Measurements from ENCODE around the gene LPAR1. TPM values are rescaled to one million over a fixed set of nuclear protein-coding genes. Genes with fewer than 3 reads are reported as not detected.

LPAR1 gene
- total and polyA plus RNA-seq, 10 of the 15 experiments (the other 5 are each of a cell fraction or from before 2014, with no cell fraction given): 3.3 to 12.9 (median 8.4) TPM

GRCh38 chr9:111078391-111079038, 40.2 kb upstream of the LPAR1 start (continued):
- TF ChIP-seq ZBED1 (IDR thresholded peaks at IDR 0.05; ENCODE audit: borderline replicate concordance): peak; percentile 64; the same call in 1 of the 2 replicates
- TF ChIP-seq, protein P1, sequence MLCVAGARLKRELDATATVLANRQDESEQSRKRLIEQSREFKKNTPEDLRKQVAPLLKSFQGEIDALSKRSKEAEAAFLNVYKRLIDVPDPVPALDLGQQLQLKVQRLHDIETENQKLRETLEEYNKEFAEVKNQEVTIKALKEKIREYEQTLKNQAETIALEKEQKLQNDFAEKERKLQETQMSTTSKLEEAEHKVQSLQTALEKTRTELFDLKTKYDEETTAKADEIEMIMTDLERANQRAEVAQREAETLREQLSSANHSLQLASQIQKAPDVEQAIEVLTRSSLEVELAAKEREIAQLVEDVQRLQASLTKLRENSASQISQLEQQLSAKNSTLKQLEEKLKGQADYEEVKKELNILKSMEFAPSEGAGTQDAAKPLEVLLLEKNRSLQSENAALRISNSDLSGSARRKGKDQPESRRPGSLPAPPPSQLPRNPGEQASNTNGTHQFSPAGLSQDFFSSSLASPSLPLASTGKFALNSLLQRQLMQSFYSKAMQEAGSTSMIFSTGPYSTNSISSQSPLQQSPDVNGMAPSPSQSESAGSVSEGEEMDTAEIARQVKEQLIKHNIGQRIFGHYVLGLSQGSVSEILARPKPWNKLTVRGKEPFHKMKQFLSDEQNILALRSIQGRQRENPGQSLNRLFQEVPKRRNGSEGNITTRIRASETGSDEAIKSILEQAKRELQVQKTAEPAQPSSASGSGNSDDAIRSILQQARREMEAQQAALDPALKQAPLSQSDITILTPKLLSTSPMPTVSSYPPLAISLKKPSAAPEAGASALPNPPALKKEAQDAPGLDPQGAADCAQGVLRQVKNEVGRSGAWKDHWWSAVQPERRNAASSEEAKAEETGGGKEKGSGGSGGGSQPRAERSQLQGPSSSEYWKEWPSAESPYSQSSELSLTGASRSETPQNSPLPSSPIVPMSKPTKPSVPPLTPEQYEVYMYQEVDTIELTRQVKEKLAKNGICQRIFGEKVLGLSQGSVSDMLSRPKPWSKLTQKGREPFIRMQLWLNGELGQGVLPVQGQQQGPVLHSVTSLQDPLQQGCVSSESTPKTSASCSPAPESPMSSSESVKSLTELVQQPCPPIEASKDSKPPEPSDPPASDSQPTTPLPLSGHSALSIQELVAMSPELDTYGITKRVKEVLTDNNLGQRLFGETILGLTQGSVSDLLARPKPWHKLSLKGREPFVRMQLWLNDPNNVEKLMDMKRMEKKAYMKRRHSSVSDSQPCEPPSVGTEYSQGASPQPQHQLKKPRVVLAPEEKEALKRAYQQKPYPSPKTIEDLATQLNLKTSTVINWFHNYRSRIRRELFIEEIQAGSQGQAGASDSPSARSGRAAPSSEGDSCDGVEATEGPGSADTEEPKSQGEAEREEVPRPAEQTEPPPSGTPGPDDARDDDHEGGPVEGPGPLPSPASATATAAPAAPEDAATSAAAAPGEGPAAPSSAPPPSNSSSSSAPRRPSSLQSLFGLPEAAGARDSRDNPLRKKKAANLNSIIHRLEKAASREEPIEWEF (IDR thresholded peaks at IDR 0.05; ENCODE audit: insufficient replicate concordance, low read depth, low read length): no peak
- TF ChIP-seq MEF2B (IDR thresholded peaks at IDR 0.05; ENCODE audit: partially characterized antibody, poor library complexity, severe bottlenecking): peak; percentile 92
- TF ChIP-seq POLR2AphosphoS2 (IDR thresholded peaks at IDR 0.05; ENCODE audit: low read depth, low read length): no peak
- TF ChIP-seq, protein P2, sequence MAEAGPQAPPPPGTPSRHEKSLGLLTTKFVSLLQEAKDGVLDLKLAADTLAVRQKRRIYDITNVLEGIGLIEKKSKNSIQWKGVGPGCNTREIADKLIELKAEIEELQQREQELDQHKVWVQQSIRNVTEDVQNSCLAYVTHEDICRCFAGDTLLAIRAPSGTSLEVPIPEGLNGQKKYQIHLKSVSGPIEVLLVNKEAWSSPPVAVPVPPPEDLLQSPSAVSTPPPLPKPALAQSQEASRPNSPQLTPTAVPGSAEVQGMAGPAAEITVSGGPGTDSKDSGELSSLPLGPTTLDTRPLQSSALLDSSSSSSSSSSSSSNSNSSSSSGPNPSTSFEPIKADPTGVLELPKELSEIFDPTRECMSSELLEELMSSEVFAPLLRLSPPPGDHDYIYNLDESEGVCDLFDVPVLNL (IDR thresholded peaks at IDR 0.05; ENCODE audit: low read depth, low read length): no peak
- TF ChIP-seq ATF7 (IDR thresholded peaks at IDR 0.05; ENCODE audit: low read depth): peak; percentile 87
- TF ChIP-seq SMAD5 (IDR thresholded peaks at IDR 0.05; ENCODE audit: low read depth): no peak
- no peak for TF ChIP-seq CEBPB (IDR thresholded peaks at IDR 0.05; ENCODE audit: borderline replicate concordance in 1 of 2, low read depth in 2 of 2, low read length in 2 of 2)
- TF ChIP-seq STAT1 (conservative IDR thresholded peaks at IDR 0.05): no peak
- no peak for TF ChIP-seq RCOR1 (conservative IDR thresholded peaks at IDR 0.05; ENCODE audit: low read depth, low read length)
- TF ChIP-seq, protein P3, sequence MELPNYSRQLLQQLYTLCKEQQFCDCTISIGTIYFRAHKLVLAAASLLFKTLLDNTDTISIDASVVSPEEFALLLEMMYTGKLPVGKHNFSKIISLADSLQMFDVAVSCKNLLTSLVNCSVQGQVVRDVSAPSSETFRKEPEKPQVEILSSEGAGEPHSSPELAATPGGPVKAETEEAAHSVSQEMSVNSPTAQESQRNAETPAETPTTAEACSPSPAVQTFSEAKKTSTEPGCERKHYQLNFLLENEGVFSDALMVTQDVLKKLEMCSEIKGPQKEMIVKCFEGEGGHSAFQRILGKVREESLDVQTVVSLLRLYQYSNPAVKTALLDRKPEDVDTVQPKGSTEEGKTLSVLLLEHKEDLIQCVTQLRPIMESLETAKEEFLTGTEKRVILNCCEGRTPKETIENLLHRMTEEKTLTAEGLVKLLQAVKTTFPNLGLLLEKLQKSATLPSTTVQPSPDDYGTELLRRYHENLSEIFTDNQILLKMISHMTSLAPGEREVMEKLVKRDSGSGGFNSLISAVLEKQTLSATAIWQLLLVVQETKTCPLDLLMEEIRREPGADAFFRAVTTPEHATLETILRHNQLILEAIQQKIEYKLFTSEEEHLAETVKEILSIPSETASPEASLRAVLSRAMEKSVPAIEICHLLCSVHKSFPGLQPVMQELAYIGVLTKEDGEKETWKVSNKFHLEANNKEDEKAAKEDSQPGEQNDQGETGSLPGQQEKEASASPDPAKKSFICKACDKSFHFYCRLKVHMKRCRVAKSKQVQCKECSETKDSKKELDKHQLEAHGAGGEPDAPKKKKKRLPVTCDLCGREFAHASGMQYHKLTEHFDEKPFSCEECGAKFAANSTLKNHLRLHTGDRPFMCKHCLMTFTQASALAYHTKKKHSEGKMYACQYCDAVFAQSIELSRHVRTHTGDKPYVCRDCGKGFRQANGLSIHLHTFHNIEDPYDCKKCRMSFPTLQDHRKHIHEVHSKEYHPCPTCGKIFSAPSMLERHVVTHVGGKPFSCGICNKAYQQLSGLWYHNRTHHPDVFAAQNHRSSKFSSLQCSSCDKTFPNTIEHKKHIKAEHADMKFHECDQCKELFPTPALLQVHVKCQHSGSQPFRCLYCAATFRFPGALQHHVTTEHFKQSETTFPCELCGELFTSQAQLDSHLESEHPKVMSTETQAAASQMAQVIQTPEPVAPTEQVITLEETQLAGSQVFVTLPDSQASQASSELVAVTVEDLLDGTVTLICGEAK (IDR thresholded peaks at IDR 0.05; ENCODE audit: borderline replicate concordance): no peak
- no peak for TF ChIP-seq CHD2 (IDR thresholded peaks at IDR 0.05; ENCODE audit: borderline replicate concordance, low read depth, low read length)
- TF ChIP-seq HDAC6 (IDR thresholded peaks at IDR 0.05; ENCODE audit: unreplicated experiment): no peak
- no peak for TF ChIP-seq BCL3 (IDR thresholded peaks at IDR 0.05; ENCODE audit: borderline replicate concordance, insufficient read depth, low read depth, low read length, poor library complexity, severe bottlenecking)
- no peak for TF ChIP-seq USF1 (IDR thresholded peaks at IDR 0.05; ENCODE audit: borderline replicate concordance, extremely low read length, insufficient read depth, low read depth, low read length)

Measured in GM12878 (cell line).